Lower leg skin (tissue), 3 donors: ENCODE results near the gene GATA5.

Experiments
- CTCF ChIP-seq, 3 donors: fragments of 450-650 bp; IDR thresholded peaks; one replicate each; pipeline ENCODE4 v1.5.1; 2016; ENCODE audit warnings: antibody characterized with exemption in 3 of 3, mild to moderate bottlenecking in 3 of 3, moderate library complexity in 2 of 3
- POLR2A ChIP-seq, 2 donors: fragments of 450-650 bp; IDR thresholded peaks; one replicate each; pipeline ENCODE4 v1.6.1; 2016 to 2017; ENCODE audit warnings: antibody characterized with exemption in 2 of 2, mild to moderate bottlenecking in 1 of 2, moderate library complexity in 1 of 2

- TF ChIP-seq CTCF (IDR thresholded peaks at IDR 0.05) (no peak), POLR2A (IDR thresholded peaks at IDR 0.05) (no peak)
Observed at GRCh38 chr20:62494537-62494936, 18.7 kb upstream of the GATA5 start.
